SK-N-SH (cell line): ENCODE data around the gene BRWD1.

Experiments
- EP300 ChIP-seq, 2 experiments: IDR thresholded peaks; 2 replicates each; pipeline versions ENCODE4 v1.4.0 to v1.6.1; 2012; ENCODE audit warnings: borderline replicate concordance in 1 of 2, low read depth in 1 of 2, low read length in 1 of 2
- GABPA ChIP-seq: IDR thresholded peaks from 2 replicates; pipeline ENCODE4 v1.4.0; 2012; ENCODE audit warnings: low read depth, mild to moderate bottlenecking
- GATA2 ChIP-seq: sonication (generic); formaldehyde crosslinking; IDR thresholded peaks from 2 replicates; pipeline ENCODE4 v1.5.0; 2020; ENCODE audit warnings: mild to moderate bottlenecking, missing genetic modification reagents
- RAD21 ChIP-seq: IDR thresholded peaks from 2 replicates; pipeline ENCODE4 v1.6.1; 2012; ENCODE audit warnings: mild to moderate bottlenecking, low read length
- TCF12 ChIP-seq: IDR thresholded peaks from 2 replicates; pipeline ENCODE4 v1.4.0; 2012
- YY1 ChIP-seq: IDR thresholded peaks from 2 replicates; pipeline ENCODE4 v1.4.0; 2012; ENCODE audit warnings: low read depth, mild to moderate bottlenecking
- TF ChIP-seq, protein P1 (sequence below): fragments of 200-600 bp; sonication (generic); IDR thresholded peaks from 2 replicates; pipeline ENCODE4 v1.6.1; 2017; ENCODE audit warnings: antibody characterized with exemption, mild to moderate bottlenecking, moderate library complexity

DNA sequence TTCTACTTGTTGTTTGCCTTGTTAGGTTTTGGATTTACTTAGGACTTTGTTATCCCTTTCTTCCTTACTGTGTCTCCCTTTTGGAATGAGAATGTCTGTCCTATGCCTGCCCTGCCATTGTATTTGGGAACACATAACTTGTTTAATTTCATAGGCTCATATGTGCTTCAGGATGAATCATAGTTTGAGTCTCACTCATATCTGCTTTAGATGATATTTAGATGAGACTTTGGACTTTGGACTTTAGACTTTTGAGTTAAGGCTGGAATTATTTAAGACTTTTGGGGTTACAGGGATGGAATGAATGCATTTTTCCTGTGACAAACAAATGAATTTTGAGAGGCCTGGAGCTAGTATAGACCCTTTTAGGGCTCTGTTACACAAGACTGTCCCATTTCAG, 163.6 kb downstream of the BRWD1 start:
- TF ChIP-seq, protein P1, sequence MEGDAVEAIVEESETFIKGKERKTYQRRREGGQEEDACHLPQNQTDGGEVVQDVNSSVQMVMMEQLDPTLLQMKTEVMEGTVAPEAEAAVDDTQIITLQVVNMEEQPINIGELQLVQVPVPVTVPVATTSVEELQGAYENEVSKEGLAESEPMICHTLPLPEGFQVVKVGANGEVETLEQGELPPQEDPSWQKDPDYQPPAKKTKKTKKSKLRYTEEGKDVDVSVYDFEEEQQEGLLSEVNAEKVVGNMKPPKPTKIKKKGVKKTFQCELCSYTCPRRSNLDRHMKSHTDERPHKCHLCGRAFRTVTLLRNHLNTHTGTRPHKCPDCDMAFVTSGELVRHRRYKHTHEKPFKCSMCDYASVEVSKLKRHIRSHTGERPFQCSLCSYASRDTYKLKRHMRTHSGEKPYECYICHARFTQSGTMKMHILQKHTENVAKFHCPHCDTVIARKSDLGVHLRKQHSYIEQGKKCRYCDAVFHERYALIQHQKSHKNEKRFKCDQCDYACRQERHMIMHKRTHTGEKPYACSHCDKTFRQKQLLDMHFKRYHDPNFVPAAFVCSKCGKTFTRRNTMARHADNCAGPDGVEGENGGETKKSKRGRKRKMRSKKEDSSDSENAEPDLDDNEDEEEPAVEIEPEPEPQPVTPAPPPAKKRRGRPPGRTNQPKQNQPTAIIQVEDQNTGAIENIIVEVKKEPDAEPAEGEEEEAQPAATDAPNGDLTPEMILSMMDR = no peak
- TF ChIP-seq TCF12 (no peak), EP300 (IDR thresholded peaks at IDR 0.05; ENCODE audit: borderline replicate concordance in 1 of 2, low read depth in 1 of 2, low read length in 1 of 2) (no peak), YY1 (no peak), GABPA (no peak), GATA2 (CRISPR knock-in tag) (no peak), RAD21 (no peak)
